ENCODE measurements around the gene TMEM229A. TPM values are rescaled to one million over a fixed set of nuclear protein-coding genes. Genes with fewer than 3 reads are reported as not detected.

TMEM229A gene
- total RNA-seq, 1 donor from 2014 or later = not detected

Other genes starting within 250 kb of the TMEM229A start
- 0.51 TPM in 1 of 2 replicates, not detected in the other for gene HYAL4, start 187.9 kb downstream of the TMEM229A start, total RNA-seq
- not detected in 2 replicates for gene SPAM1, start 107.8 kb downstream of the TMEM229A start, total RNA-seq